ENCODE data around the gene BEND2. TPM values are rescaled to one million over a fixed set of nuclear protein-coding genes. Genes with fewer than 3 reads are reported as not detected.

BEND2 gene
- total and polyA plus RNA-seq, 2 of the 13 experiments (the other 11 are each of a cell fraction or from before 2014, with no cell fraction given), result not detected

GRCh38 chrX:18194688-18195087 is 26.0 kb downstream of the BEND2 start:
- Histone ChIP-seq H3K4me1 (ENCODE audit: insufficient read depth, low read length) (no peaks in the 10 kb centered on the region), H3K27me3 (ENCODE audit: control insufficient read depth in 1 of 2, insufficient read depth in 2 of 2, low read length in 2 of 2) (no peaks in the 10 kb centered on the region), H3K36me3 (replicated peaks in 1 of 2; ENCODE audit: control insufficient read depth in 1 of 2, insufficient read depth in 2 of 2, low read length in 2 of 2) (no peaks in the 10 kb centered on the region), H3K79me2 (ENCODE audit: insufficient read depth, low read length) (no peaks in the 10 kb centered on the region), H3K4me2 (ENCODE audit: low read depth, low read length) (no peak overlapping the region), H4K20me1 (ENCODE audit: insufficient read depth, low read length) (no peaks in the 10 kb centered on the region), H3K27ac (ENCODE audit: extremely low read length, insufficient read depth, low read length) (no peak overlapping the region), H3K9ac (ENCODE audit: insufficient read depth, low read depth, low read length) (no peak overlapping the region), H3K9me3 (ENCODE audit: low read length) (no peaks in the 10 kb centered on the region), H3K4me3 (replicated peaks in 1 of 3; ENCODE audit: insufficient read depth in 1 of 3, low read depth in 2 of 3, low read length in 3 of 3) (no peak overlapping the region), H2AFZ (ENCODE audit: low read length) (no peak overlapping the region)
- in situ Hi-C loops (cut with HindIII; ENCODE audit: extremely low pct_ligation_motif_present, low pct_unique_long_range_greater_than_20kb) (no loop called here), intact Hi-C loops (cut with micrococcal nuclease; ENCODE audit: unreplicated experiment) (no loop called here)
- BruUV-seq (replicated peaks), result no TSS peak
- ChIA-PET POLR2A (no interaction called here), CTCF (ENCODE audit: low intra/inter-chr PET ratio, low total read pairs) (no interaction called here)
- WGBS (ENCODE audit: low lambda C conversion rate), result 0% methylated on average over 1 of the region's 1 CpG
- FAIRE-seq (no peak), ATAC-seq (no peak), DNase-seq (ENCODE audit: low spot score) (no peak)
- TF ChIP-seq YY1 (IDR thresholded peaks at IDR 0.05; ENCODE audit: insufficient read depth, insufficient replicate concordance, low read depth, low read length) (no peak), ZNF44 (CRISPR knock-in tag; IDR thresholded peaks at IDR 0.05) (no peak), KAT2B (IDR thresholded peaks at IDR 0.05; ENCODE audit: borderline replicate concordance, low read depth, low read length) (no peak), SMARCE1 (IDR thresholded peaks at IDR 0.05; ENCODE audit: borderline replicate concordance) (no peak), KIAA2018 (CRISPR knock-in tag; IDR thresholded peaks at IDR 0.05; ENCODE audit: borderline replicate concordance) (no peak), BATF2 (CRISPR knock-in tag; IDR thresholded peaks at IDR 0.05) (no peak), HNF4G (IDR thresholded peaks at IDR 0.05; ENCODE audit: borderline replicate concordance, low read depth, low read length) (no peak), HNF4G (CRISPR knock-in tag; IDR thresholded peaks at IDR 0.05; ENCODE audit: borderline replicate concordance, low read depth) (no peak), IKZF4 (CRISPR knock-in tag; IDR thresholded peaks at IDR 0.05; ENCODE audit: borderline replicate concordance, low read depth, not compliant biosample characterization) (no peak), RARA (CRISPR knock-in tag; IDR thresholded peaks at IDR 0.05) (no peak), TAF1 (CRISPR knock-in tag; IDR thresholded peaks at IDR 0.05) (no peak), ZNF124 (CRISPR knock-in tag; IDR thresholded peaks at IDR 0.05) (no peak), SIX4 (CRISPR knock-in tag; IDR thresholded peaks at IDR 0.05) (no peak), GRHL1 (CRISPR knock-in tag; conservative IDR thresholded peaks at IDR 0.05) (no peak)
